GM23338 (cell line): Measurements from ENCODE around the gene APOH.

Source experiments
- CREB1 ChIP-seq: fragments of 250-450 bp; sonication (Bioruptor Pico); IDR thresholded peaks from 2 replicates; pipeline ENCODE4 v1.5.0; 2020; ENCODE audit warnings: low read depth, mild to moderate bottlenecking, moderate library complexity
- CTCF ChIP-seq, 2 experiments: fragments of 200-600 bp in 1 of 2; sonication (generic) in 1 of 2; conservative IDR thresholded peaks; 2 replicates each; pipeline versions ENCODE4 v1.5.1 to v1.6.1; 2016 to 2017; ENCODE audit warnings: antibody characterized with exemption in 2 of 2, low read depth in 2 of 2, mild to moderate bottlenecking in 2 of 2, moderate library complexity in 1 of 2
- EZH2 ChIP-seq: fragments of 200-600 bp; sonication (generic); IDR thresholded peaks from one replicate; pipeline ENCODE4 v1.8.0; 2017; ENCODE audit warnings: antibody characterized with exemption, mild to moderate bottlenecking, low read depth; ENCODE audit not compliant: unreplicated experiment
- EZH2phosphoT487 ChIP-seq: fragments of 200-600 bp; sonication (generic); IDR thresholded peaks from one replicate; pipeline ENCODE4 v1.8.1; 2018; ENCODE audit warnings: antibody characterized with exemption; ENCODE audit not compliant: unreplicated experiment
- JUNB ChIP-seq: IDR thresholded peaks from one replicate; pipeline ENCODE4 v1.6.1; 2016; ENCODE audit warnings: antibody characterized with exemption; ENCODE audit not compliant: unreplicated experiment
- POLR2AphosphoS5 ChIP-seq: IDR thresholded peaks from 2 replicates; pipeline ENCODE4 v1.6.1; 2016; ENCODE audit warnings: antibody characterized with exemption, low read depth
- REST ChIP-seq: IDR thresholded peaks from one replicate; pipeline ENCODE4 v1.6.1; 2018; ENCODE audit warnings: antibody characterized with exemption; ENCODE audit not compliant: unreplicated experiment
- STAT1 ChIP-seq: IDR thresholded peaks from one replicate; pipeline ENCODE4 v1.6.1; 2016; ENCODE audit warnings: antibody characterized with exemption; ENCODE audit not compliant: unreplicated experiment
- ZNF331 ChIP-seq: fragments of 250-450 bp; sonication (Bioruptor Pico); IDR thresholded peaks from 2 replicates; pipeline ENCODE4 v1.5.0; 2020; ENCODE audit warnings: low read depth, mild to moderate bottlenecking, moderate library complexity
- TF ChIP-seq, protein P1 (sequence below): fragments of 250-450 bp; sonication (Bioruptor Pico); IDR thresholded peaks from 2 replicates; pipeline ENCODE4 v1.5.0; 2020; ENCODE audit warnings: mild to moderate bottlenecking, moderate library complexity
- TF ChIP-seq, protein P2 (sequence below): IDR thresholded peaks from 2 replicates; pipeline ENCODE4 v1.6.1; 2016; ENCODE audit warnings: antibody characterized with exemption

- TF ChIP-seq CTCF (conservative IDR thresholded peaks at IDR 0.05; ENCODE audit: low read depth in 2 of 2) (no peak), POLR2AphosphoS5 (no peak), EZH2 (no peak), CREB1 (CRISPR knock-in tag) (no peak), STAT1 (no peak), REST (no peak), EZH2phosphoT487 (no peak), JUNB (no peak), ZNF331 (no peak)
- TF ChIP-seq, protein P1, sequence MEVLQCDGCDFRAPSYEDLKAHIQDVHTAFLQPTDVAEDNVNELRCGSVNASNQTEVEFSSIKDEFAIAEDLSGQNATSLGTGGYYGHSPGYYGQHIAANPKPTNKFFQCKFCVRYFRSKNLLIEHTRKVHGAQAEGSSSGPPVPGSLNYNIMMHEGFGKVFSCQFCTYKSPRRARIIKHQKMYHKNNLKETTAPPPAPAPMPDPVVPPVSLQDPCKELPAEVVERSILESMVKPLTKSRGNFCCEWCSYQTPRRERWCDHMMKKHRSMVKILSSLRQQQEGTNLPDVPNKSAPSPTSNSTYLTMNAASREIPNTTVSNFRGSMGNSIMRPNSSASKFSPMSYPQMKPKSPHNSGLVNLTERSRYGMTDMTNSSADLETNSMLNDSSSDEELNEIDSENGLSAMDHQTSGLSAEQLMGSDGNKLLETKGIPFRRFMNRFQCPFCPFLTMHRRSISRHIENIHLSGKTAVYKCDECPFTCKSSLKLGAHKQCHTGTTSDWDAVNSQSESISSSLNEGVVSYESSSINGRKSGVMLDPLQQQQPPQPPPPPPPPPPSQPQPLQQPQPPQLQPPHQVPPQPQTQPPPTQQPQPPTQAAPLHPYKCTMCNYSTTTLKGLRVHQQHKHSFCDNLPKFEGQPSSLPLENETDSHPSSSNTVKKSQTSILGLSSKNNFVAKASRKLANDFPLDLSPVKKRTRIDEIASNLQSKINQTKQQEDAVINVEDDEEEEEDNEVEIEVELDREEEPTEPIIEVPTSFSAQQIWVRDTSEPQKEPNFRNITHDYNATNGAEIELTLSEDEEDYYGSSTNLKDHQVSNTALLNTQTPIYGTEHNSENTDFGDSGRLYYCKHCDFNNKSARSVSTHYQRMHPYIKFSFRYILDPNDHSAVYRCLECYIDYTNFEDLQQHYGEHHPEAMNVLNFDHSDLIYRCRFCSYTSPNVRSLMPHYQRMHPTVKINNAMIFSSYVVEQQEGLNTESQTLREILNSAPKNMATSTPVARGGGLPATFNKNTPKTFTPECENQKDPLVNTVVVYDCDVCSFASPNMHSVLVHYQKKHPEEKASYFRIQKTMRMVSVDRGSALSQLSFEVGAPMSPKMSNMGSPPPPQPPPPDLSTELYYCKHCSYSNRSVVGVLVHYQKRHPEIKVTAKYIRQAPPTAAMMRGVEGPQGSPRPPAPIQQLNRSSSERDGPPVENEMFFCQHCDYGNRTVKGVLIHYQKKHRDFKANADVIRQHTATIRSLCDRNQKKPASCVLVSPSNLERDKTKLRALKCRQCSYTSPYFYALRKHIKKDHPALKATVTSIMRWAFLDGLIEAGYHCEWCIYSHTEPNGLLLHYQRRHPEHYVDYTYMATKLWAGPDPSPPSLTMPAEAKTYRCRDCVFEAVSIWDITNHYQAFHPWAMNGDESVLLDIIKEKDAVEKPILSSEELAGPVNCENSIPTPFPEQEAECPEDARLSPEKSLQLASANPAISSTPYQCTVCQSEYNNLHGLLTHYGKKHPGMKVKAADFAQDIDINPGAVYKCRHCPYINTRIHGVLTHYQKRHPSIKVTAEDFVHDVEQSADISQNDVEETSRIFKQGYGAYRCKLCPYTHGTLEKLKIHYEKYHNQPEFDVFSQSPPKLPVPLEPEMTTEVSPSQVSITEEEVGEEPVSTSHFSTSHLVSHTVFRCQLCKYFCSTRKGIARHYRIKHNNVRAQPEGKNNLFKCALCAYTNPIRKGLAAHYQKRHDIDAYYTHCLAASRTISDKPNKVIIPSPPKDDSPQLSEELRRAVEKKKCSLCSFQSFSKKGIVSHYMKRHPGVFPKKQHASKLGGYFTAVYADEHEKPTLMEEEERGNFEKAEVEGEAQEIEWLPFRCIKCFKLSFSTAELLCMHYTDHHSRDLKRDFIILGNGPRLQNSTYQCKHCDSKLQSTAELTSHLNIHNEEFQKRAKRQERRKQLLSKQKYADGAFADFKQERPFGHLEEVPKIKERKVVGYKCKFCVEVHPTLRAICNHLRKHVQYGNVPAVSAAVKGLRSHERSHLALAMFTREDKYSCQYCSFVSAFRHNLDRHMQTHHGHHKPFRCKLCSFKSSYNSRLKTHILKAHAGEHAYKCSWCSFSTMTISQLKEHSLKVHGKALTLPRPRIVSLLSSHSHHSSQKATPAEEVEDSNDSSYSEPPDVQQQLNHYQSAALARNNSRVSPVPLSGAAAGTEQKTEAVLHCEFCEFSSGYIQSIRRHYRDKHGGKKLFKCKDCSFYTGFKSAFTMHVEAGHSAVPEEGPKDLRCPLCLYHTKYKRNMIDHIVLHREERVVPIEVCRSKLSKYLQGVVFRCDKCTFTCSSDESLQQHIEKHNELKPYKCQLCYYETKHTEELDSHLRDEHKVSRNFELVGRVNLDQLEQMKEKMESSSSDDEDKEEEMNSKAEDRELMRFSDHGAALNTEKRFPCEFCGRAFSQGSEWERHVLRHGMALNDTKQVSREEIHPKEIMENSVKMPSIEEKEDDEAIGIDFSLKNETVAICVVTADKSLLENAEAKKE (CRISPR knock-in tag), result no peak
- TF ChIP-seq, protein P2, sequence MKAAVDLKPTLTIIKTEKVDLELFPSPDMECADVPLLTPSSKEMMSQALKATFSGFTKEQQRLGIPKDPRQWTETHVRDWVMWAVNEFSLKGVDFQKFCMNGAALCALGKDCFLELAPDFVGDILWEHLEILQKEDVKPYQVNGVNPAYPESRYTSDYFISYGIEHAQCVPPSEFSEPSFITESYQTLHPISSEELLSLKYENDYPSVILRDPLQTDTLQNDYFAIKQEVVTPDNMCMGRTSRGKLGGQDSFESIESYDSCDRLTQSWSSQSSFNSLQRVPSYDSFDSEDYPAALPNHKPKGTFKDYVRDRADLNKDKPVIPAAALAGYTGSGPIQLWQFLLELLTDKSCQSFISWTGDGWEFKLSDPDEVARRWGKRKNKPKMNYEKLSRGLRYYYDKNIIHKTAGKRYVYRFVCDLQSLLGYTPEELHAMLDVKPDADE, result no peak
Measured at GRCh38 chr17:66214884-66215528, 14.2 kb downstream of the APOH start.
